OCI-LY1 (cell line): ENCODE measurements around the gene PARG.
A peak's percentile ranks its signal among the peaks of the same experiment; 100 is the strongest.
"Not testable (repeated sequence)": the region's sequence is repeated elsewhere in the genome, so short reads cannot be mapped to it uniquely, and the experiment has no call there.

Source experiments
- H2AFZ ChIP-seq: fragments of 200-600 bp; sonication (generic), shearing (Covaris generic); 2 replicates; pipeline ENCODE4 v1.6.0; 2014; ENCODE audit warnings: antibody characterized with exemption, mild to moderate bottlenecking, low read length
- H3F3A ChIP-seq: fragments of 200-600 bp; sonication (generic), shearing (Covaris generic); 2 replicates; pipeline ENCODE4 v1.6.0; 2014; ENCODE audit warnings: mild to moderate bottlenecking, antibody characterized with exemption, low read length, moderate library complexity; ENCODE audit not compliant: insufficient read depth
- H3K27ac ChIP-seq: fragments of 200-600 bp; sonication (generic); 2 replicates; pipeline ENCODE4 v1.5.1; 2014; ENCODE audit warnings: low read length, mixed run types, mild to moderate bottlenecking, low read depth; ENCODE audit not compliant: poor library complexity, severe bottlenecking
- H3K27me3 ChIP-seq: fragments of 200-600 bp; sonication (generic); 2 replicates; pipeline ENCODE4 v1.6.0; 2014; ENCODE audit warnings: antibody characterized with exemption, mild to moderate bottlenecking, low read length, moderate library complexity; ENCODE audit not compliant: insufficient read depth
- H3K36me3 ChIP-seq: fragments of 200-600 bp; sonication (generic); 2 replicates; pipeline ENCODE4 v1.6.1; 2014; ENCODE audit warnings: mild to moderate bottlenecking, antibody characterized with exemption, low read length, moderate library complexity, mixed read lengths; ENCODE audit not compliant: insufficient read depth
- H3K4me1 ChIP-seq: fragments of 200-600 bp; sonication (generic); 2 replicates; pipeline ENCODE4 v1.5.1; 2014; ENCODE audit warnings: mild to moderate bottlenecking, low read length, moderate library complexity; ENCODE audit not compliant: insufficient read depth, severe bottlenecking
- H3K4me2 ChIP-seq: fragments of 200-600 bp; sonication (generic), shearing (Covaris generic); 2 replicates; pipeline ENCODE4 v1.6.1; 2014; ENCODE audit warnings: low read length
- H3K4me3 ChIP-seq: fragments of 200-600 bp; sonication (generic); 2 replicates; pipeline ENCODE4 v1.5.1; 2014; ENCODE audit warnings: low read length, low read depth, mild to moderate bottlenecking, mixed read lengths; ENCODE audit not compliant: poor library complexity, severe bottlenecking
- H3K79me2 ChIP-seq: fragments of 200-600 bp; shearing (Covaris generic); 2 replicates; pipeline ENCODE4 v1.6.1; 2016; ENCODE audit warnings: mixed run types, low read length, mixed read lengths; ENCODE audit not compliant: insufficient read depth
- H3K9ac ChIP-seq: fragments of 200-600 bp; sonication (generic), shearing (Covaris generic); 2 replicates; pipeline ENCODE4 v1.6.1; 2014; ENCODE audit warnings: mild to moderate bottlenecking, low read length, mixed read lengths
- H3K9me2 ChIP-seq: fragments of 200-600 bp; sonication (generic), shearing (Covaris generic); 2 replicates; pipeline ENCODE4 v1.6.1; 2014; ENCODE audit warnings: low read depth, mild to moderate bottlenecking, low read length, mixed read lengths
- H3K9me3 ChIP-seq: fragments of 200-600 bp; shearing (Covaris generic); 2 replicates; pipeline ENCODE4 v1.6.1; 2014; ENCODE audit warnings: low read length, mixed read lengths
- H4K20me1 ChIP-seq: fragments of 200-600 bp; sonication (generic), shearing (Covaris generic); 2 replicates; pipeline ENCODE4 v1.6.0; 2016; ENCODE audit warnings: mild to moderate bottlenecking, low read length; ENCODE audit not compliant: insufficient read depth

Gene PARG

DNA sequence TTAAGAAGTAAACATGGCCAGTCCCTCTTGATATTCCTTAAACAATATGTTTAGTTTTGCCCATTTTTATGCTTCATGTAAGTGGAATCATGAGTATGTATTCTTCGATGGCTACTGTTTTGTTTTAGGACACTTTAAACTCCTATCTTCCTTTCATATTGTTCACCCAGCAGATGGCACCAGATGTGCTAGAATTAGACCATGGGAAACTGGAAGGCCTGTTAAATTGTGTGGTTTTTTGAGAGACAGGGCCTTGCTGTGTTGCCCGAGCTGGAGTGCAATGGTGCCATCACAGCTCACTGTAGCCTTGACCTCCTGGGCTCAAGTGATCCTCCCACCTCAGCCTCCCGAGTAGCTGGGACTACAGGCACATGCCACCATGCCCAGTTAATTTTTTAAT is 11.3 kb upstream of the PARG start:
- H4K20me1 ChIP-seq, H3K27me3 ChIP-seq, H3K9me2 ChIP-seq, H3K4me2 ChIP-seq, H3F3A ChIP-seq, H3K4me3 ChIP-seq, H3K27ac ChIP-seq, H3K79me2 ChIP-seq, H3K4me1 ChIP-seq, H2AFZ ChIP-seq, H3K9me3 ChIP-seq, H3K9ac ChIP-seq: not testable (repeated sequence)
- H3K36me3 ChIP-seq, result peaks cover 21% of the 10 kb centered on the region

DNA sequence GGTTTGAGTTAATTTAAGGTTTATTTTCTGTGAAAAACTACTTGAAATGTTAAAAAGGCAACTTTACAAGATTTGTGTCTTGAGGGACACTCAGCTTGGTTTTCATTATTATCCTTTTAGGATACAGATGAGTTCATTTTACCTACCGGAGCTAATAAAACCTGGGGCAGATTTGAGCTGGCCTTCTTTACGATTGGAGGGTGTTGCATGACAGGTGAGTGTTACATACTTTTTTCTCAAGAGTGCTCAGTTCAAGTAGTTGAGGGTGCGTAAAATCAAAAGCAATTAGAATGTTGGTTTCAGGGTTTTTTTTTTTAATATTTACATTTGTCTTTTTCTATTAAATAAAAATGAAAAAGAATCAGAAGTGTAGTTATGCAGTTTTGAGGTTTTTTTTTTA is 10.2 kb upstream of the PARG start:
- H4K20me1 ChIP-seq, H3K79me2 ChIP-seq, H3K4me1 ChIP-seq, H3F3A ChIP-seq, H2AFZ ChIP-seq, H3K4me2 ChIP-seq, H3K9me3 ChIP-seq, H3K9ac ChIP-seq, H3K27ac ChIP-seq, H3K4me3 ChIP-seq, H3K27me3 ChIP-seq, H3K9me2 ChIP-seq: not testable (repeated sequence)
- peaks cover 18% of the 10 kb centered on the region for H3K36me3 ChIP-seq

DNA sequence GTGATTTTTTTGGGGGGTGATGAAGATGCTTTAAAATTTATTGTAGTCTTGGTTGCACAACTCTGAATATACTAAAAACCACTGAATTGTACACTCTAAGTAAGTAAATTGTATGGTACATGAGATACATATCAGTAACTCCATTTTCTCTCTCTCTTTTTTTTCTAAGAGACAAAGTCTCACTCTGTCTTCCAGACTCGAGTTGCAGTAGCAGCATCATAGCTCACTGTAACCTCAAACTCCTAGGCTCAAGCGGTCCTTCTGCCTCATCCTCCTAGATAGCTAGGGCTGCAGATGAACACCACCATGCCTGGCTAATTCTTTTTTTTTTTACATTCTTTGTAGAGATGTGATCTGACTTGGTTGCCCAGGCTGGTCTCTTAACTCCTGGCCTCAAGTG is 6.9 kb upstream of the PARG start:
- H3K9ac ChIP-seq, H3K27me3 ChIP-seq, H3K79me2 ChIP-seq, H3F3A ChIP-seq, H3K4me3 ChIP-seq, H3K4me2 ChIP-seq, H3K9me2 ChIP-seq, H3K27ac ChIP-seq, H3K4me1 ChIP-seq, H3K9me3 ChIP-seq, H4K20me1 ChIP-seq, H2AFZ ChIP-seq: not testable (repeated sequence)
- peaks cover 17% of the 10 kb centered on the region for H3K36me3 ChIP-seq

DNA sequence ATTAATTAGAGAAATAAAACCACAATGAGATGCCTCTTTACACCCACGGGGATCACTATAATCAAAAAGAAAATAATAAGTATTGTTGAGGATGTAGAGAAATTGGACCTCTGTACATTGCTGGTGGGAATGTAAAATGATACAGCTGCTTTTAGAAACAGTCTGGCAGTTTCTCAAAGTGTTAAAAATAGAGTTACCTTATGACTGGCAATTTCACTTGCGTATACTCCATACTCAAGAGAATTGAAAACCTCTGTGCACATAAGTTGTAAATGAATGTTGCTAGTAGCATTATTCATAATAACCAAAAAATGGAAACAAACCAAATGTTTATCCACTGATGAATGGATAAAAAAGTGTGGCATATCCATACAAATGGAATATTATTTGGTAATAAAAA is 6.3 kb upstream of the PARG start:
- H3K4me3 ChIP-seq, H3K9me2 ChIP-seq, H3K4me2 ChIP-seq, H4K20me1 ChIP-seq, H3K27ac ChIP-seq, H3K27me3 ChIP-seq, H3F3A ChIP-seq, H3K9ac ChIP-seq, H2AFZ ChIP-seq, H3K9me3 ChIP-seq, H3K4me1 ChIP-seq: not testable (repeated sequence)
- H3K36me3 ChIP-seq, result peaks cover 17% of the 10 kb centered on the region
- H3K79me2 ChIP-seq, result peaks cover 15% of the 10 kb centered on the region

DNA sequence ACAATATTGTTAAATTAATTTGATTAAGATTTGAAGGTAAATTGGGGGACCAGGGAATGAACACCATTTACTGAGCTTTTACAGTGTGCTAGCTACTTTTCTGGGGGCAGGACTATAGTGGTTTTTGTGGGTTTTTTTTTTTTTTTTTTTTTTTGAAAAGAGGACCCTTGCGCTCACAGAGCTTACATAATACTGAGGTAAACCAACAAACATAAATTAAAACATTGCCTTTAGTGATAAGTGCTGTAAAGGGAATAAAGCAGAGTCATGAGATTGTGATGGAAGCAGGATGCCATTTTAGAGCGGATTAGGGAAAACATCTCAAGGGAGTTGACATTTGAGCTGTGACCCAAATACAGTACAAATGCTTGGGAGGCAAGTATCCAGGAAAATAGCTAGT is 1.8 kb upstream of the PARG start:
- not testable (repeated sequence) for H4K20me1 ChIP-seq, H3K9me3 ChIP-seq, H2AFZ ChIP-seq, H3K27me3 ChIP-seq, H3F3A ChIP-seq, H3K9me2 ChIP-seq, H3K27ac ChIP-seq, H3K9ac ChIP-seq
- Histone ChIP-seq H3K36me3 (peaks cover 14% of the 10 kb centered on the region), H3K79me2 (peaks cover 34% of the 10 kb centered on the region), H3K4me3 (peak overlapping the region; percentile 7), H3K4me2 (peak overlapping the region; percentile 11; the same call in 1 of the 2 replicates), H3K4me1 (peaks cover 21% of the 10 kb centered on the region)

DNA sequence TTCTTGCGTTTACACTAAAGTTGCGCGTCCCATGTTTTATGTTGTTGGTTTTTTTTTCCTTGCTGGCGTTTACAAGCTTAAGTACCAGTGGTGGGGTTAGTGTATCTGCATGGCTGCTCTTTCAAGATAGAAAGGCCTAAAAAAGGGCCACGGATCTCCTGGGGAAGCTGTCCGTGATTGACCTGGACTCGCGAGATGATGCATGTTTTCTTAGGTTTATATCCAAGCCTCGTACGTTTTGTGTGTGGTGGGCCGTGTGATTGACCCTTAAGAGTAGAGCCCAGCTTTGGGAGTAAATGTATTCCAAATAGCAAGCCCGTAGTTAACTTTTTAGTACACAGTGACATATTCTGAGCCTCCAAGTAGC is 495 bp upstream of the PARG start:
- Histone ChIP-seq H3K4me3 (peak overlapping the region; percentile 92), H3K36me3 (peaks cover 11% of the 10 kb centered on the region), H3K4me2 (peak overlapping the region; percentile 96), H3K79me2 (peaks cover 42% of the 10 kb centered on the region), H3K4me1 (peaks cover 21% of the 10 kb centered on the region), H3K27ac (peak overlapping the region; percentile 48), H3K9ac (peak overlapping the region; percentile 97)
- H3K27me3 ChIP-seq, H3K9me2 ChIP-seq, H4K20me1 ChIP-seq, H3F3A ChIP-seq, H2AFZ ChIP-seq, H3K9me3 ChIP-seq: not testable (repeated sequence)

DNA sequence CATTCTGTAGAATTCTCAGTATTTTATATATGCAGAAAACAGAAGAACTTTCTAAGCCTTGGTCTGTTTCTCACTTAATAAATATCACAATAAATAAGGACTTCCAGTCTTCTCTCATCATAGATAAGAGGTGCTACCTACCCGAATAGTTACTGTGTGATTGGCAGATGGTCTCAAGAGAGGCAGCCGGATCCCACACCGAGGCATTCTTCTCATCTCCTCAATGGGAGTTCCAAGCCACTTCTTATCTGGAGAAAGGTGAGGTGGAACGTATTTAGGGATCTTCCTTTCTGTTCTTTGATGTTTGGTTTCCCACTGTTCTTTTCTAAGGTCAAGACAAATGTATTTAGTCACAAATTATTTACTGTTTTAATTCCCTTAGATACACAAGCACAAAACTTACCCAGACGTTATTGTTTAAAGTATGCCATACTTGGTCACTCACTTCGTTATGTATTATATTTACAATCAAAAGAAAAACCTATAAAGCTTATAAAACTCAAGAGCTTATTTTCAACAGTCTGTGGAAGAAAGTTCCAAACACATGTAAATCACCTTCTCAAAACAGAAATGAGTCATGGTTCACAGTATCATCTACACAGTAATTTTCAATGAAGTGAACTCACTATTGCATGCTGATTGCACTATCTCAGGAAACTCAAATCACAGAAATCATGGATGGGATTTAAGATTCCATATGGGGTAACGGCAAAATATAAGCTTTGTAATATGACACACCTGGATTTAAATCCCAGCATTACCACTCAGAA is 9.7 kb downstream of the PARG start:
- H4K20me1 ChIP-seq, result not testable (repeated sequence)

DNA sequence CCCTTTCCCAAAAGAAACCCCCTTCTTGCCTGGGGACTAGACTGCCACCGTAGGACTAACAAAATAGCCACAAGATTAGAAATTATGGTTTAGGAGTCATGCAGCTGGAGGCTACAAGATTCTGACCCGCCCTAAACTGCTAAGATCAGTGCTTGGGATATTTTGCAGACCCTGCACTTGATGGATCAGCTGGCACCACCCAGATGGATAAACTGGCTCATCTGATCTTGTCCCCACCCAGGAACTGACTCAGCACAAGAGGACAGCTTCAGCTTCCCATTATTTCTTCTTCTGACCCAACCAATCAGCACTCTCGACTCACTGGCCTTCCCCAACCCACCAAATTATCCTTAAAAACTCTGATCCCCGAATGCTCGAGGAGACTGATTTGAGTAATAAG is 10.6 kb downstream of the PARG start:
- H3K4me2 ChIP-seq, H3K36me3 ChIP-seq: not testable (repeated sequence)

More for the DNA sequence above, 9.7 kb downstream of the PARG start:
- H3K9ac ChIP-seq, H2AFZ ChIP-seq, H3F3A ChIP-seq, H3K36me3 ChIP-seq, H3K27me3 ChIP-seq, H3K9me3 ChIP-seq, H3K9me2 ChIP-seq, H3K4me2 ChIP-seq, H3K79me2 ChIP-seq, H3K4me1 ChIP-seq, H3K4me3 ChIP-seq, H3K27ac ChIP-seq: not testable (repeated sequence)

More for the DNA sequence above, 10.6 kb downstream of the PARG start:
- H3K27me3 ChIP-seq, H3K9me3 ChIP-seq, H3K79me2 ChIP-seq, H3K27ac ChIP-seq, H4K20me1 ChIP-seq, H3K9me2 ChIP-seq, H3K4me1 ChIP-seq, H3K9ac ChIP-seq, H2AFZ ChIP-seq, H3F3A ChIP-seq, H3K4me3 ChIP-seq: not testable (repeated sequence)
